T-helper 9 cell (primary cell): Measurements from ENCODE around the gene INO80C.
"Not testable (repeated sequence)": the region's sequence is repeated elsewhere in the genome, so short reads cannot be mapped to it uniquely, and the experiment has no call there.

ENCODE experiments used
- DNase-seq: peaks from one replicate; pipeline ENCODE4 v3.0.0-alpha.2; 2020

Gene INO80C

GRCh38 chr18:35512761-35513160, 15.0 kb upstream of the INO80C start:
- DNase-seq = no peak

- DNase-seq = no peak
Observed at GRCh38 chr18:35511833-35512232, 14.1 kb upstream of the INO80C start.

GRCh38 chr18:35511428-35511827, 13.7 kb upstream of the INO80C start:
- no peak for DNase-seq

DNA sequence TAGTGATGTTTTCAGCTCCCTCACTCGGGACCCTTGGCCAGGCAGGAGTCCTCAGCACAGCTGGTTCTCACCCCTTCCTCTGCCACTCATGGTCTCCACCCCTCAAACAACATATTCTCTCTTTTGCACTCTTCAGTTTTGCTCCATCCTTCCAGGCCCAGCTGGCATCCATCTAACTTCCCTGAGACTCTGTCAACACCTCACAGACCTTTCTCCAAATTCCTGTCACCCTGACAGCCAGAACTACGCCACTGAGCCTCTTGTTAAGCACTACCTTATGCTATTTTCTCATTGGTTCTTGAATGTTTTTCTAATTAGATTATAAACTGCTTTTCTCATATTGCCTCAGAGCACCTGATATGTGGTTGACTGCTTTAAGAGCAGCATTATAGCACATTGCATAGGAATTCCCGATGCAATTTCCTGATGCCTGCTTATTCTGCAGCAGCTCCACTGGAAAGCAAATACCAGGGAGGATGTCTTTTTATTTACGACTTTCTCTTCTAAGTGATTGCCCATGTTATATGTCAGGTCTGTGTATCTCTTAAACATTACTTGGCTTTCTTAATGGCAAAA, 12.4 kb upstream of the INO80C start:
- DNase-seq = no peak

GRCh38 chr18:35508746-35509338, 11.1 kb upstream of the INO80C start:
- DNase-seq = no peak

DNA sequence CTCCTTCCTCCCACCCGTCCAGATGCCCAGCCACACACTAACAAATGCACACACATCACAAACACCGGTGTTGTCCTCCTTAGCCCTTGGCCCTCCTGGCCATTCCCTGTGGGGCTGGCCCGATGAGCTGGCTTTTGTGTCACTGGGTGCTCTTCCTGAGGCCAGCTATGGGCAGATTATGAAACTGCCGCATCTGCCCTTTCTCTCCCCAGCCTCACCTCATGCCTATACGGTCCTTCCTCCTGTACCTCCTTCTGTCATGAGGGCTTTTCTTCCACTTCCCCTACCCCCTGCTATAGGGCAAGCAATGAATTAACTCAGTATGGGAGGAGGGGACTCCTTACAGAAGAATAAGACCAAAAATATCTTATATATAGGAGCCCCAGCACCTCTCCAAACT, 10.3 kb upstream of the INO80C start:
- DNase-seq = no peak

DNA sequence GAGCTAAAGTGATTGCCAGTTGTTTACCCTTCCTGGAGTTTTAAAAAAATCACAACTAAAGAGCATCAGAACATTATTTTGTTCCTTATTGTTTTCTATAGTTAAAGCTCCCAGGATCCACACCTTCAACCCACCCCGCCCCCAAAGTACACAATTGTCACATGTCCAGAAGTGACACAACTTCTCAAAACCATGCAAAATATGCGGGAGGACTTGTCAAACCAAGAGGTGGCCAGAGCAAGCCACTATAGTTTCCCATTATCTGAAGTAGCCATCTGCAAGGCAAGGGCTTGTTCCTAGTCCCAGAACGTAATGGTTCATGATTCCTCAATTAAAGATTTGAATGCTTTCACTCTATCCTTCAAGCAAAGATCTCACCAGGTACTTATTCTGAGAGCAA, 9.9 kb upstream of the INO80C start:
- DNase-seq = no peak

DNA sequence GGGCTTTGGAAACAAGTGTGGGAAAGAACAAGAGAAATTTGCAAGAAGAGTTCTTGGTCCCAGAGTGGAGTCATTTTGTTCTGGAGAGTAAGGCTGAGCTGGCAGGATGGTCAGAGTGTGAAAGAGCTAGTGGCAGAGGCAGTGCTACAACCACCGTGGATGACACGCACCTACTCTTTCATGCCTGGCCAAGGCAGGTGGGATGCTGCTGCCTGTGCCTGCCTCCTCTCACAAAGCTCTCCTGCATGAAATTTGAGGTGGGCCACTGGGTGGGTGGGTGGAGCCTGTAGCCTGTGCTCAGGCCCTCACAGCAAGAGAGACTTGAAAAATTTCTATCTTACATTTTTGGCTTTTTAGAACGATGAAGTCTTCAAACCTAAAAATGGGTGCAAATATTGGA, 9.4 kb upstream of the INO80C start:
- DNase-seq = no peak

DNA sequence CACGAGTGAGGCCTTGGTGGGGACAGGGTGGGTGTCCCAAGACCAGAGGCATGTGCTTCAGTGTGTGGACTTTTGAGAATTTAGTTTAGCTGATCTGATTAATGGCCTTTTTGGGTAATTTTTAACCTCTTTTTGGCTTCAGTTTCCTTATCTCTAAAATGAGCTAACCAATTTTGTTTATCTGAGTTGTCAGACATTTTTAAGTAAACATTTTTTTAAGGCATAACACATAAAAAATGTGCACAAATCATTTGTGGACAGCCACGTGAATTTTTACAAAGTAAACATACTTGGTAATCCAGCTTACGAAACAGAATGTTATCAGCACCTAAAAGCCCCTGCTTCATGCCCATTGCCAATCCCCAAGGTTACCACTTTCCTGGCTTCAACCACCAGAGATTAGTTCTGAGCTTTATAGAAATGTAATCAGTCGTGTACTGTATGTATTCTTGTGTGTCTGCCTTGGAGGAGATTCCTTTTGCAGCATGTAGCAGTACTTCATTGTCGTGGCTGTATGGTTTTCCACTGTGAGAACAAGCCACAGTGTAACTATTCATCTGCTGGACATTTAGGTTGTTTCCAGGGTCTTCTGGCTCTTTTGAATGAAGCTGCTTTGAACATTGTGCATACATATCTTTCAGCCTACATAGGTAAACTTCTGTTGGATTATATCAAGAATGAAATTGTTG, 8.4 kb upstream of the INO80C start:
- no peak for DNase-seq

GRCh38 chr18:35504996-35505395, 7.2 kb upstream of the INO80C start:
- DNase-seq = no peak

- no peak for DNase-seq
Observed at GRCh38 chr18:35502052-35502451, 4.3 kb upstream of the INO80C start.

DNA sequence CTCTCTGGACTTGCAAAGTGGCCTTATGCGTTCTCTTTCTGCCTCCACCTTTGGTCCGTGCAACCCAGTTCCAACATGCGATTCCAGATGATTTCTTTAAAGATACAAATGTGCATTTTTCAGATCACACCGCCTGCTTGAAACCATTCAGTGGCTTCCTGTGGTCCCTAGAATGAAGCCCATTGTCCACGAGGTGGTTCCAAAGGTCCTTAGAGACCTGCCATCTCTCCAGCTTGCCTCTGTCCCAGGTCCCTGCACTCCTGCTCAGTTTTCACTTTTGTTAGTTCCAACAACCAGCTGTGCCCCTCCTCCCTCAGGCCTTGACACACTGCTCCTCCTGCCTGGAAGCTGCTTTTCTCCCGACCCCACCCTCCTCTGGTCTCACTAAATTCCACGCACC, 3.6 kb upstream of the INO80C start:
- DNase-seq = no peak

DNA sequence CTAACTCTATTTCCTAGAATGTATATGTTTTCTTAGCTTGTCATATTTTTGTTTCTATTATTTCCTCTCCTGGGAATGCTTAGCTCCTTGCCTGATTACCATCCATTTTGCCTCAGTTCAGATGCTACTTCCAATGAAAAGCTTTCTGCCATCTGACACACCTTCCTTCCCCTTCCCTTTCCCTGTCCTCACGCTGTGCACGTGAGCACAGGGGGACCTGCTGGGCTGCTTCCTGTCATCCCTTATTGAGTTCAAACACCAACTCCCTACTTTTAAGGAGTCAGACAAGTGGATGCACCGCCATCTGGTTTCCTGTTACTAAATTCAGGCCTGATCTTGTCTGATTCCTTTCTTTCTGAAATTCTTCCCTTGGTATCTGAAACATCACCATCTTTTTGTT, 2.4 kb upstream of the INO80C start:
- no peak for DNase-seq

DNA sequence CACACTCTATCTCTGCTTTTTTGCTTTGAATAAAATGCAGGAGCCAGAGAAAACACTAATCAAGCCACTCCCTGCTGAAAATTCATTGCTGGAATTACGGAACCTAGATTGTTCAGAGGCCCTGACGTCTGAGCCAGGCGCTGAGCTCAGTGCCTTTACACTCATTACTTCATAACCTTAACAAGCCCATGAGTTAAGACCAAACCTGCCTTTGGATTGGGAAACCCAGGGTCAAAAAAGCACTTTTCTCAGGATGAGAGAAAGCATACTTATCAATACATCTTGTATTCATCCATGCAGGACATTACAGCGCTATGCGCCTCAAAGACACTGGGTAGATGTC, 762 bp downstream of the INO80C start:
- DNase-seq = no peak

GRCh38 chr18:35495536-35496314, 2.0 kb downstream of the INO80C start:
- DNase-seq = no peak

GRCh38 chr18:35494251-35495220, 3.2 kb downstream of the INO80C start:
- no peak for DNase-seq

DNA sequence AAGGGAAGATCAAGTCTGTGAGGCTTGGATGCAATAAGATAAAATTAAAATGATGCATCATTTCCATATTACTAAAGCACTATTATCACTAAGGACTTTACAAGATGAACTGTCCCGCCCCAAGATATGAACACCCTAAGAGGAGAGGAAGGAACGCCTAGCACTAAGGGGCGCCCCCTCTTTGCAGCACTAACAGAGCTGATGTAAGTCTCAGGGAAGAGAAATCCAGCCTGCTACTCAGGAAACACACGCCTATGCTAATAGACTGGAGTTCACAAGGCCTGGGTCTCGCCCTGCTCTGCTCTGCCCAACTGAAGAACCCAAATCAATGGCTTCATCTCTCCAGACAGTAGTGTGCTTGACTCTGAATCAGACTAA, 6.1 kb downstream of the INO80C start:
- no peak for DNase-seq

- no peak for DNase-seq
Observed at GRCh38 chr18:35490894-35491699, 6.7 kb downstream of the INO80C start.

DNA sequence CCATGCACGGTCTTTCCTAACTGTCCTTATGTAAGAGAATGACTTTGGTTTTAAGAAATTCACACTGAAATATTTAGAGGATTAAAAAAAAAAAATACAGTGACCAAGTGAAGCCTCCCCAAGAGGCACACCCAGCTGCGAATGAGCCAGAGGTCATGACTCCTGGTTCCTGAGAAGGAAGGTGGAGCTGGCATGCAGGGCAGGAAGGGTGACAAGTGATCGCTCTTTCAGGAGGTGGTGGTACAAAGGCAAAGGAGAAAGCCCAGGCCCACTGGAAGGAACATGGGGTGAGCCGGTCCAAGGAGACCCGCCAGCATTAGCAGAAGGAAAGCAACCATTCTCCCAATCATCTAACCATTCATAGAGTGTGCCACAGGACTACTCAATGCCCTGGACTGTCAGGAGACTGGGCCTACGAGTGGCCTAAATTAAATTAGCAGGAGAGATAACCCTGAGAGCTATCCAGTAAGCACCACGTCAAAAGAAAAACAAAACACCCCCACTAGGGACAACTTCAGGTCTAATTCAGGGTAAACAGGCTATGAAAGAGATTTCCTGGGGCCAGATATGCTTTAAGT, 7.8 kb downstream of the INO80C start:
- no peak for DNase-seq

DNA sequence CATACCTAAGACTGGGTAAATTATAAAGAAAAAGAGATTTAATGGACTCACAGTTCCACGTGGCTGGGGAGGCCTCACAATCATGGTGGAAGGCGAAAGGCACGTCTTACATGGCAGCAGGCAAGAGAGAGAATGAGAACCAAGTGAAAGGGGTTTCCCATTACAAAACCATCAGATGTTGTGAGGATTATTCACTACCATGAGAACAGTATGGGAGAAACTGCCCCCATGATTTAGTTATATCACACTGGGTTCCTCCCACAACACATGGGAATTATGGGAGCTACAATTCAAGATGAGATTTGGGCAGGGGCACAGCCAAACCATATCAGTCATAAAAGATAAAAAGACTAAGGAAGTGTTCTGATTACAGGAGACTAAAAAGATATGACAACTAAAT, 8.5 kb downstream of the INO80C start:
- not testable (repeated sequence) for DNase-seq

- DNase-seq = not testable (repeated sequence)
Observed at GRCh38 chr18:35488396-35488795, 9.4 kb downstream of the INO80C start.
